Suprapubic skin (tissue), 4 donors: ENCODE measurements around the gene ELF1.
"Not testable (repeated sequence)": the region's sequence is repeated elsewhere in the genome, so short reads cannot be mapped to it uniquely, and the experiment has no call there.

Experiments used
- CTCF ChIP-seq, 2 donors: fragments of 200-600 bp in 1 of 2; fragments of 450-650 bp in 1 of 2; sonication (generic) in 1 of 2; IDR thresholded peaks; one replicate each; pipeline ENCODE4 v1.5.1; 2016 to 2019; ENCODE audit warnings: antibody characterized with exemption in 2 of 2, mild to moderate bottlenecking in 1 of 2, moderate library complexity in 1 of 2
- POLR2A ChIP-seq, 2 donors: fragments of 450-650 bp; IDR thresholded peaks; one replicate each; pipeline ENCODE4 v1.6.1; 2017; ENCODE audit warnings: antibody characterized with exemption in 2 of 2, mild to moderate bottlenecking in 2 of 2, moderate library complexity in 2 of 2
- POLR2AphosphoS5 ChIP-seq, 3 donors: sonication (generic); formaldehyde crosslinking; IDR thresholded peaks; one replicate each; pipeline ENCODE4 v1.6.1; 2017; ENCODE audit warnings: antibody characterized with exemption in 3 of 3

GRCh38 chr13:40901032-40901431, 118.1 kb downstream of the ELF1 start:
- TF ChIP-seq POLR2AphosphoS5, CTCF, POLR2A (IDR thresholded peaks at IDR 0.05): not testable (repeated sequence)
